Measurements from ENCODE around the gene GALNT12.

DNA sequence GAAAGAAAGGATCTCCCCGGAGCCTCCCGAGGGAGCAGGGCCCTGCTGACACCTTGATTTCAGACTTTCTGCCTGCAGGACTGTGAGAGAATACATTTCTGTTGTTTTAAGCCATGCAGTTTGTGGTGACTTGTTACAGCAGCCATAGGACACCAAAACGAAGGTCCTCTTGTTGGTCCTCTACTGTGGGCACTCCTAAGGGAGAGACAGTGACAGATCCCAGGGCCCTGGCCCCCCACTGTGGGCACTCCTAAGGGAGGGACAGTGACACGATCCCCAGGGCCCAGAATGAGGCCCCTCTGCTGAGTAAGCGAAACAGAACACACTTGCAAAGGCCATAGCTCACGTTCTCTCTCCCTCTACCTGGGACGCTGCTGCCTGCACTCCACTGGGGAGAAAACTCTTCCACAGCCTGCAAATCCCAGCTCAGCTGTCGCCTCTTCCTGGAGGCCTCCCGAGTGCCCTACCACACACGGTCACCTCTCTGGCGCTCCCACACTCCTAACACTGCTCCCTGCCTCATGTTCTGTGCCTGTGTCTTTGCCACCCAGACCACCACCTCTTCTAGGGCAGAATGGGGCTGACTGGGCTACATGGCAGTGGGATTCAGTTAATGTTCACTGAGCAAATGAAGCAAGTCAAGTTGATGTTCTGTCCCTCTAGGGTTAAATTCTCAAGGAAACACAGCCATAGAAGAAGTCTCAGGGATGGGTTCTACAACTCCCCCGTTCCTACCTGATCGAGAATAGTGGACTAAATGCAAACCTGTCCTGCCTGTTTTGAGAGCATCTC lies 34.9 kb upstream of the GALNT12 start:
- TF ChIP-seq, protein P1, sequence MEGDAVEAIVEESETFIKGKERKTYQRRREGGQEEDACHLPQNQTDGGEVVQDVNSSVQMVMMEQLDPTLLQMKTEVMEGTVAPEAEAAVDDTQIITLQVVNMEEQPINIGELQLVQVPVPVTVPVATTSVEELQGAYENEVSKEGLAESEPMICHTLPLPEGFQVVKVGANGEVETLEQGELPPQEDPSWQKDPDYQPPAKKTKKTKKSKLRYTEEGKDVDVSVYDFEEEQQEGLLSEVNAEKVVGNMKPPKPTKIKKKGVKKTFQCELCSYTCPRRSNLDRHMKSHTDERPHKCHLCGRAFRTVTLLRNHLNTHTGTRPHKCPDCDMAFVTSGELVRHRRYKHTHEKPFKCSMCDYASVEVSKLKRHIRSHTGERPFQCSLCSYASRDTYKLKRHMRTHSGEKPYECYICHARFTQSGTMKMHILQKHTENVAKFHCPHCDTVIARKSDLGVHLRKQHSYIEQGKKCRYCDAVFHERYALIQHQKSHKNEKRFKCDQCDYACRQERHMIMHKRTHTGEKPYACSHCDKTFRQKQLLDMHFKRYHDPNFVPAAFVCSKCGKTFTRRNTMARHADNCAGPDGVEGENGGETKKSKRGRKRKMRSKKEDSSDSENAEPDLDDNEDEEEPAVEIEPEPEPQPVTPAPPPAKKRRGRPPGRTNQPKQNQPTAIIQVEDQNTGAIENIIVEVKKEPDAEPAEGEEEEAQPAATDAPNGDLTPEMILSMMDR (IDR thresholded peaks at IDR 0.05; ENCODE audit: low read depth, low read length, missing input control), result no peak
- TF ChIP-seq RAD21 (IDR thresholded peaks at IDR 0.05) (no peak), ATF3 (IDR thresholded peaks at IDR 0.05) (no peak), TAF1 (conservative IDR thresholded peaks at IDR 0.05) (no peak), EGR1 (IDR thresholded peaks at IDR 0.05; ENCODE audit: low read depth in 2 of 2) (no peak), GABPA (IDR thresholded peaks at IDR 0.05 in 1 of 2, conservative IDR thresholded peaks at IDR 0.05 in 1 of 2) (no peak)
